Small intestine (tissue), 7 donors: ENCODE data around the gene HOPX. TPM values are rescaled to one million over a fixed set of nuclear protein-coding genes. Genes with fewer than 3 reads are reported as not detected.

Source experiments
- DNase-seq, 2 donors: peaks; one replicate each; pipeline versions ENCODE4 v3.0.0 to v3.0.0-alpha.2; 2013
- FAIRE-seq: peaks from 2 replicates; lab custom pipeline; 2012; peaks lifted over from hg19 to GRCh38; lab: Jason Lieb, UNC
- H3K27ac ChIP-seq, 3 donors: one replicate each; pipeline ENCODE4 v1.5.1; 2013; ENCODE audit warnings: low read length in 2 of 3, mild to moderate bottlenecking in 2 of 3, control low read depth in 1 of 3, inconsistent platforms in 1 of 3, low read depth in 1 of 3, moderate library complexity in 1 of 3
- H3K27me3 ChIP-seq, 3 donors: one replicate each; pipeline ENCODE4 v1.6.1; 2013; ENCODE audit warnings: low read length in 3 of 3, inconsistent platforms in 1 of 3; ENCODE audit not compliant: control insufficient read depth in 3 of 3, insufficient read depth in 3 of 3
- H3K36me3 ChIP-seq, 3 donors: one replicate each; pipeline ENCODE4 v1.6.1; 2013; ENCODE audit warnings: low read length in 3 of 3, inconsistent platforms in 1 of 3, low read depth in 1 of 3, mild to moderate bottlenecking in 1 of 3, moderate library complexity in 1 of 3; ENCODE audit not compliant: control insufficient read depth in 3 of 3, insufficient read depth in 2 of 3
- H3K4me1 ChIP-seq, 3 donors: one replicate each; pipeline ENCODE4 v1.6.1; 2013; ENCODE audit warnings: low read length in 2 of 3, inconsistent platforms in 1 of 3, low read depth in 1 of 3, mild to moderate bottlenecking in 1 of 3, moderate library complexity in 1 of 3; ENCODE audit not compliant: control insufficient read depth in 3 of 3, insufficient read depth in 2 of 3
- H3K4me3 ChIP-seq, 3 donors: one replicate each; pipeline ENCODE4 v1.5.1; 2013; ENCODE audit warnings: low read length in 3 of 3, control low read depth in 1 of 3, inconsistent platforms in 1 of 3, low read depth in 1 of 3, mild to moderate bottlenecking in 1 of 3, moderate library complexity in 1 of 3
- H3K9me3 ChIP-seq, 2 donors: one replicate each; pipeline ENCODE4 v1.6.1; 2013; ENCODE audit warnings: low read depth in 1 of 2, low read length in 1 of 2; ENCODE audit not compliant: control insufficient read depth in 2 of 2, insufficient read depth in 1 of 2
- WGBS, 3 donors: extraction: QIAGEN DNeasy Blood & Tissue Kit; methylation state at CpG; one replicate each; pipeline ENCODE4 v1.1.7; 2013; 5-methylcytosine and 5-hydroxymethylcytosine counted together
- polyA plus RNA-seq, 4 donors: library from polyadenylated mRNA; stranded (reverse) in 3 of 4; unstranded in 1 of 4; fragments of 200-250 nt in 3 of 4; fragments of 120-200 nt in 1 of 4; gene quantifications; one replicate each; pipeline versions ENCODE4 v1.2.1 to v1.2.3, GENCODE V29; 2013
- donor health status: healthy with polysubstance abuse.
- donor health status: control.
- donor health status: control.
- donor health status: Bipolar disorder and iron deficiency.
- donor health status: healthy.

The HOPX gene
- polyA plus RNA-seq, 4 donors = 8.6 to 146 (median 47.4) TPM

DNA sequence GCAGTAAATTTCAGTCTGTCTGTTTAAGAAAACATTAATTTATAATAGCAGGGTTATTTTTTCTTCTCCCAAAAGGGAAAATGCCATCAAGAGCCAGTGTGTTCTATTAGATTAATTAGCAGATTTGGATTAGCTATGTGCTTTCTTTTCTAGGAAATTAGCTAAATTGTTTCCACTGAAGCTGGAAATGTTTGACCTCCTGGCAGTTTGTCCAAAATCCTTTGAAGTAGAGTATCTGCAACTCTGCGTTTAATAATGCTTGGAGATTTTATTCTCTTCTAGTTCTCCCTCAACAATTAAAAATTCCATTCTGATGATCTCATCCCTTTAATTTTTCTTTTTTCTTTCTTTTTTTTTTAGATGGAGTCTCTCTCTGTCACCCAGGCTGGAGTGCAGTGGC, 27.1 kb upstream of the HOPX start:
- WGBS, 3 donors = 65 to 70% (median 70%) methylated on average over 1 of the region's 1 CpG
- Histone ChIP-seq H3K4me1 (peaks cover 0 to 7% (median 6%) of the 10 kb centered on the region in 3 donors), H3K27me3 (no peaks in the 10 kb centered on the region), H3K27ac (no peak overlapping the region), H3K36me3 (no peaks in the 10 kb centered on the region), H3K4me3 (no peak overlapping the region), H3K9me3 (peaks cover 1 to 22% of the 10 kb centered on the region in 2 donors)
- FAIRE-seq (no peak), DNase-seq (no peak)

DNA sequence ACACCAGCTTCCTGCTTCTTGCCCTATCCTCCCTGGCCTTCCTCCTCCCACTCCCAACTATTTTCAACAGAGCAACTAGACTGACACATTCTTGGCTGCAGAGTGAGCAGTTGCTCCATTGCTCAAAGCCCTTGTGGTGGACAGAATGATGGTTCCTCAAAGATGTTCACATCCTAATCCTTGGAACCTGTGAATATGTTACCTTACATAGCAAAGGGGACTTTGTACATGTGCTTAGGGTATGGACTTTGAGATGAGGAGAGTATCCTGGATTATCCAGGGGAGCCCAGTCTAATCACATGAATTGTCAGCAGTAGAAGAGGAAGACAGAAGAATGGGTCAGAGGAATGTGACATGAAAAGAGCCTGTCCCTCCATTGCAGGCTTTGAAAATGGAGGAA, 24.9 kb upstream of the HOPX start:
- peaks cover 0 to 10% (median 7%) of the 10 kb centered on the region in 3 donors for H3K4me1 ChIP-seq
- H3K27ac ChIP-seq = peak overlapping the region in 1 of 3 donors; percentile 50
- no peak for FAIRE-seq
- H3K36me3 ChIP-seq = no peaks in the 10 kb centered on the region
- peaks cover 0 to 3% of the 10 kb centered on the region in 2 donors for H3K9me3 ChIP-seq
- DNase-seq = peak; percentile 69 to 83
- no peak overlapping the region for H3K4me3 ChIP-seq
- no peaks in the 10 kb centered on the region for H3K27me3 ChIP-seq

DNA sequence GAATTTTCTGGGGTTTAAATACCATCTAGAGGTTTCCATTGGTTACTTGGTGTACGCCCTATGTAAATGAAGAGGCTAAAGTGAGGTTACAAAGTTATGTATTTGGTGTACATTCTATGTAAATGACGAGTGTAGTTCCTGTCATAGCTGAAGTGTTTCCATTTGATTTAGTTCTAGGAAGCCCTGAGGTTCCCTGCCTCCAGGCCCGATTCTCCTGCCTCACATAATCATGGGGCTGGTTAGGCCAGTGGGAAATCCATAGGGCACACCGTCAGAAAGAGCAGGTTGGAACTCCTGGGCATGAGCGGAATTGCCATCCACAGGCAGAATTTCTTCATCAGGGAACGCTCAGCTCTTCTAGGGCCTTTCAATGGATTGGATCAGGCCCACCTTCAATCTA, 24.2 kb upstream of the HOPX start:
- Histone ChIP-seq H3K27ac (no peak overlapping the region), H3K27me3 (no peaks in the 10 kb centered on the region), H3K9me3 (peaks cover 0 to 3% of the 10 kb centered on the region in 2 donors), H3K36me3 (no peaks in the 10 kb centered on the region), H3K4me3 (no peak overlapping the region), H3K4me1 (peaks cover 0 to 10% (median 7%) of the 10 kb centered on the region in 3 donors)
- 93 to 97% (median 94%) methylated on average over 6 of the region's 6 CpGs for WGBS, 3 donors
- DNase-seq (no peak), FAIRE-seq (no peak)

DNA sequence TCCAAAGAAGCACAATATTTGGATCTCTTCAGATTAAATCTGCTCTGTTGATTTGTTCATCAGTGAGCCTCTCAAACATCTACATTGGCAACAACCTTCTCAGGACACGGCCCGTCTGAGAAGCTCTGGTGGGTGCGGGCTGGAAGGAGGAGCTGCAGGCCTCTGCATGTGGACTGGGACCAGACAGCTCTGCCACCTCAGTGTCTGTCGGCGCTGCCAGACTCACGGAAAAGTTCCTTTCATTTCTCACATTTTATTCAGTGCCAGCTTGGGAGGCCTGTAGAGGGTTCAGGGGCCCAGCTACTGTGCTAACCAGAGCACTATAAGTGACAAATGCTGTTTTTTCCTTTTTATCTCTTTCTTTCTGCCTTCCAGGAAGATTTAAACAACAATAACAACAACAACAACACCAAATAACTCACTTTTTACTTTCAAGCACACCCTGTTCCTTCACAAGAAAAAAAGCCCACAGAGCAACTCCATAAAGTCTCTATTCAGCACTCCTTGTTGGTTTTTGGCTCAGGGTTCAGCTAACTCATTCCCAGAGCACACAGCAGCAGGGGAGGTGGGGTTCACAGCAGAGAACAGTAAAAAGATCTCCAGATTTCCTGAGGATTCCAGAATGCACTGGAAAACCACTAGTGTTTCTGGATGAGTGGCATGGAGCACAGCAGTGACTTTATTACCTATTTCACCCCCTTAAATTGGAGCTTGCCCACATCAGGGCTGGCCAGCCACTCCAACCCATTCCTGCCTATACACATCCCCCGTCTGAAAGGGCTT, 23.2 kb upstream of the HOPX start:
- H3K4me1 ChIP-seq = peaks cover 0 to 10% (median 7%) of the 10 kb centered on the region in 3 donors
- no peak for DNase-seq
- no peaks in the 10 kb centered on the region for H3K36me3 ChIP-seq
- WGBS, 3 donors = 60 to 74% (median 63%) methylated on average over 7 of the region's 7 CpGs
- no peak for FAIRE-seq
- H3K9me3 ChIP-seq = peaks cover 0 to 3% of the 10 kb centered on the region in 2 donors
- no peak overlapping the region for H3K4me3 ChIP-seq
- H3K27ac ChIP-seq = no peak overlapping the region
- H3K27me3 ChIP-seq = no peaks in the 10 kb centered on the region

DNA sequence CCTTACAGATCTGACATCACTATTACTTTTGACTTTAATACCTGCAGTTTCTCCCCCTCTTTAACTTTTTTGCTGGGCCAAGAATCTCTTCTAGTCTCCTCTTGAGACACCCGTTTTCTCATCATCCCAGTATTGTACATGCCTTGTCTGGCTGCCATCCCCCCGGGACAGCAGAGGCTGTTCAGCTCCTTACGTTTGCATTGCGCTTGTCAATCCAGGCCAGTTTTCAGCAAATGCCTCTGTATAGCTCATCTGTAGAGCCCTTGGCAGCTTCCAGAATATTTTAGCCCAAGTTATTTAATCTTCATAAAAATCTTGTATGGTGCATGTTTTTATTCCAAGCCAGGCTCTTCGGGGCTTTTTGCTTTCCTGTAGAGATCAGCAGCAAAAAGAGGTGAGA, 22.3 kb upstream of the HOPX start:
- Histone ChIP-seq H3K36me3 (no peaks in the 10 kb centered on the region), H3K4me3 (no peak overlapping the region), H3K4me1 (peaks cover 0 to 10% (median 7%) of the 10 kb centered on the region in 3 donors), H3K9me3 (peaks cover 0 to 3% of the 10 kb centered on the region in 2 donors), H3K27ac (no peak overlapping the region), H3K27me3 (no peaks in the 10 kb centered on the region)
- no peak for DNase-seq
- no peak for FAIRE-seq
- WGBS, 3 donors = 76 to 92% (median 91%) methylated on average over 5 of the region's 5 CpGs

DNA sequence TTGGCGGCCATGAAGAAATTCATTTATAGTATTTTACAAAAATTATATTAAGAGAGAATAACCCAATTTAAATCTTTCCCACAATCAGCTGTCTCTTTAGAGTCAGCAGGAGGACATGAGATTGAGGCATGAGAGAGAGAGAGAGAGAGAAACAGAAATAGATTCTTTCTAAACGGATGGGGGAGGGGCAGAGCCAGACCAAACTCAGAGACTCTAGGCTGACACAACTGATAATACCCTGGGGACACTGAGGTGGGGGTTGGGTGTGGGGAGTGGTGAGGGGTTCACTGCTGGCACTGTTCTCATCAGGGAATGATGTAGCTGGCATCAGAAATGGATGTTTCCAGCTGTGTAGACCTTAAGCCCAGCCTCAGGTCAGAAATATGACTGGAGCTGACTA, 20.5 kb upstream of the HOPX start:
- no peak for DNase-seq
- no peaks in the 10 kb centered on the region for H3K27me3 ChIP-seq
- WGBS, 3 donors = 65 to 84% (median 81%) methylated on average over 2 of the region's 2 CpGs
- FAIRE-seq = no peak
- H3K4me3 ChIP-seq = no peak overlapping the region
- H3K4me1 ChIP-seq = peaks cover 0 to 10% (median 7%) of the 10 kb centered on the region in 3 donors
- peaks cover 0 to 3% of the 10 kb centered on the region in 2 donors for H3K9me3 ChIP-seq
- H3K27ac ChIP-seq = no peak overlapping the region
- H3K36me3 ChIP-seq = no peaks in the 10 kb centered on the region

DNA sequence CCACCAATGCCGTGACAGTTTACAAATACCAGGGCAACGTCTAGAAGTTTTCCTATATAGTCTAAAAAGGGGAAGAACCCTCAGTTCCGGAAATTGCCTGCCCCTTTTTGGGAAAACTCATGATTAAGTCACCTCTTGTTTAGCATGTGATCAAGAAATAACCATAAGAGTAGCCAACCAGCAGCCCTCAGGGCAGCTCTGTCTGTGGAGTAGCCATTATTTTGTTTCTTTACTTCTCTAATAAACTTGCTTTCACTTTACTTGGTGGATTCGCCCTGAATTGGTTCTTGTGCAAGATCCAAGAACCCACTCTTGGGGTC, 20.0 kb upstream of the HOPX start:
- H3K4me3 ChIP-seq = no peak overlapping the region
- no peak overlapping the region for H3K27ac ChIP-seq
- peaks cover 0 to 3% of the 10 kb centered on the region in 2 donors for H3K9me3 ChIP-seq
- DNase-seq (no peak), FAIRE-seq (no peak)
- 84 to 89% (median 87%) methylated on average over 4 of the region's 4 CpGs for WGBS, 3 donors
- H3K27me3 ChIP-seq = no peaks in the 10 kb centered on the region
- H3K36me3 ChIP-seq = no peaks in the 10 kb centered on the region
- H3K4me1 ChIP-seq = peaks cover 0 to 8% (median 5%) of the 10 kb centered on the region in 3 donors

DNA sequence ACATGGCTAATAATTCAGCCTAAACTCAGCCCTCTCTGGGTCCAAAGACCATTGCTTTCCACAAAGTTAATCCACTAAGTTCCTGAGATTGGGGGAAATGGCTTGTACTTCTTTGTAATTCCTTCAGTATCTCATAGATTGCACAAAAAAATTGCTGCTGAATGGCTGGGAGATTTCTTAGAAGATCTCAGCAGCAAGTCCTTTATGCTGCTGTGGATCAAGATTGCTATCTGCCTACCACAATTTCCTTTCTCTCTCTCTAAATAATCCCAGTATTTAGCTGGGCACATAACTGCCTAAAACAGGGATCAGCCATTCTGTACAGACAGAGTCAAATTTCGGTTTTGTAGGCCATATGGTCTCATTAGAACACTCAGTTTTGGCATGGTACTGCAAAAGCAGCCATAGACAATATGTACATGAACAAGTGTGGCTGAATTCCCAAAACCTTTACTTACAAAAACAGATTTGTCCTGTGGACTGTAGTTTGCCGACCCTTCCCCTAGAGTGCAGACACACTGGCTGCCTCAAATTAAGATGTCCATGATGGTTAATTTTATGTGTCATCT, 18.5 kb upstream of the HOPX start:
- Histone ChIP-seq H3K9me3 (no peaks in the 10 kb centered on the region), H3K36me3 (no peaks in the 10 kb centered on the region), H3K27me3 (no peaks in the 10 kb centered on the region), H3K4me3 (no peak overlapping the region), H3K4me1 (peaks cover 0 to 4% (median 0%) of the 10 kb centered on the region in 3 donors), H3K27ac (no peak overlapping the region)
- DNase-seq = no peak
- no peak for FAIRE-seq
- WGBS, 3 donors = 76 to 82% (median 82%) methylated on average over 2 of the region's 2 CpGs
